RWPE2 (cell line): ENCODE data around the gene SBNO1.

Experiments used
- ATAC-seq: fragments of 200-7000 bp; cut with Tn5 transposase; 3 replicates; pipeline ENCODE4 v1.9.1; 2021; ENCODE audit warnings: low read depth
- DNase-seq: peaks from one replicate; pipeline ENCODE4 v3.0.0-alpha.2; 2020; ENCODE audit warnings: low spot score
- H3K27ac ChIP-seq: fragments of 450-650 bp; 2 replicates; pipeline ENCODE4 v1.5.1; 2017; ENCODE audit warnings: mild to moderate bottlenecking; ENCODE audit not compliant: poor library complexity, severe bottlenecking
- H3K27me3 ChIP-seq: fragments of 250-450 bp; sonication (Bioruptor Pico); 2 replicates; pipeline ENCODE4 v1.5.1; 2021; ENCODE audit warnings: mild to moderate bottlenecking, moderate library complexity; ENCODE audit not compliant: insufficient read depth, poor library complexity, severe bottlenecking
- H3K36me3 ChIP-seq: fragments of 250-450 bp; sonication (Bioruptor Pico); 2 replicates; pipeline ENCODE4 v1.5.1; 2020; ENCODE audit warnings: low read depth, mild to moderate bottlenecking, moderate library complexity
- H3K4me1 ChIP-seq: fragments of 250-450 bp; sonication (Bioruptor Pico); 2 replicates; pipeline ENCODE4 v1.5.1; 2021; ENCODE audit warnings: mild to moderate bottlenecking, moderate library complexity; ENCODE audit not compliant: insufficient read depth, poor library complexity, severe bottlenecking
- H3K4me3 ChIP-seq: fragments of 250-450 bp; sonication (Bioruptor Pico); 2 replicates; pipeline ENCODE4 v1.5.1; 2021; ENCODE audit warnings: mild to moderate bottlenecking, moderate library complexity; ENCODE audit not compliant: severe bottlenecking
- H3K9me3 ChIP-seq: fragments of 250-450 bp; sonication (Bioruptor Pico); 2 replicates; pipeline ENCODE4 v1.5.1; 2021; ENCODE audit warnings: mild to moderate bottlenecking, moderate library complexity; ENCODE audit not compliant: severe bottlenecking
- TF ChIP-seq, protein P1 (sequence below): fragments of 450-650 bp; IDR thresholded peaks from one replicate; pipeline ENCODE4 v1.5.1; 2017; ENCODE audit warnings: mild to moderate bottlenecking, moderate library complexity; ENCODE audit not compliant: poor library complexity, severe bottlenecking

The SBNO1 gene

DNA sequence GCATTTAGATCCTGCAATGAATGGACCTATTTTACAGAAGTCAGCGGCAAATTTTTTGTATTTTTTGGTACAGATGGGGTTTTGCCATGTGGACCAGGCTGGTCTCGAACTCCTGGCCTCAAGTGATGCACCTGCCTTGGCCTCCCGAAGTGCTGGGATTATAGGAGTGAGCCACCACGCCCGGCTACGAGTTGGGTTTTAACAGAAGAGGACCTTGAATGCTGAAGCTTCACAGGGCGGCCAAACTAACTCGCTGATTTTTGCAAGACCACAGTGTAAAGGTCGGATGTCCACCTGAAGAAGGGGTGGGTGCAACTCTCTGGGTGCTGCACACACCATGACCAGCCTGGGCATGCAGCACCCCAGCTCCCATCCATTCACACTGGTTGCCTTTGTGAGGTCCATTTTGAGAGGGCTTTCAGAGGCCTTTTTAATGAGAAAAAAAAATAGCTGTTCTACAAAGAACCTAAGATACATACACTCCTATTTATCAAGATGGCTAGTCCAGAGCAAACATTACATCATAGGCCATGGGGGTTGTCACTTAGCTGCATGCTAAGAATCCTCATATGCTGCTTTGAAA, 71.4 kb downstream of the SBNO1 start:
- no peaks in the 10 kb centered on the region for H3K4me1 ChIP-seq
- TF ChIP-seq, protein P1, sequence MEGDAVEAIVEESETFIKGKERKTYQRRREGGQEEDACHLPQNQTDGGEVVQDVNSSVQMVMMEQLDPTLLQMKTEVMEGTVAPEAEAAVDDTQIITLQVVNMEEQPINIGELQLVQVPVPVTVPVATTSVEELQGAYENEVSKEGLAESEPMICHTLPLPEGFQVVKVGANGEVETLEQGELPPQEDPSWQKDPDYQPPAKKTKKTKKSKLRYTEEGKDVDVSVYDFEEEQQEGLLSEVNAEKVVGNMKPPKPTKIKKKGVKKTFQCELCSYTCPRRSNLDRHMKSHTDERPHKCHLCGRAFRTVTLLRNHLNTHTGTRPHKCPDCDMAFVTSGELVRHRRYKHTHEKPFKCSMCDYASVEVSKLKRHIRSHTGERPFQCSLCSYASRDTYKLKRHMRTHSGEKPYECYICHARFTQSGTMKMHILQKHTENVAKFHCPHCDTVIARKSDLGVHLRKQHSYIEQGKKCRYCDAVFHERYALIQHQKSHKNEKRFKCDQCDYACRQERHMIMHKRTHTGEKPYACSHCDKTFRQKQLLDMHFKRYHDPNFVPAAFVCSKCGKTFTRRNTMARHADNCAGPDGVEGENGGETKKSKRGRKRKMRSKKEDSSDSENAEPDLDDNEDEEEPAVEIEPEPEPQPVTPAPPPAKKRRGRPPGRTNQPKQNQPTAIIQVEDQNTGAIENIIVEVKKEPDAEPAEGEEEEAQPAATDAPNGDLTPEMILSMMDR, result no peak
- peaks cover 60% of the 10 kb centered on the region for H3K36me3 ChIP-seq
- H3K27me3 ChIP-seq, result no peaks in the 10 kb centered on the region
- no peak overlapping the region for H3K4me3 ChIP-seq
- no peak overlapping the region for H3K27ac ChIP-seq
- DNase-seq (no peak), ATAC-seq (no peak)
- no peaks in the 10 kb centered on the region for H3K9me3 ChIP-seq

DNA sequence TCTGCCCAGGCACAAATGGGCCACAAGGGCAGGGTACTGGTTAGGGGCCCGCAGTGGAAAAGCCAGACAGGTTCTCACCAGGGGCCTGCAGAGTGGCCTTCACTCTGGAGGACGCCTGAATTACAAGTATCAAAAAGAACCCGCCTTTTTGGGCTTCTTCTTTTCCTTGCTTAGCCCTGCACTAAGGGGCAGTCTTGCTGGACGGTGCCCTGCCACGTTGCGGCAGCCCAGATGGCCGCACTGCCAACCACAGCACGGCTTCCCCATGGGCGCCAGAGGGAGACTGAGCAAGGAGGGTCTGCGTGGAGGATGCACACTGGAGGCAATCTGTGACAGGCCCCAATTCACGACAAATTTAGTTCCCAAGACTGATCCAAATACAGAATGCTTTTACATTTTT, 74.7 kb downstream of the SBNO1 start:
- Histone ChIP-seq H3K36me3 (peaks cover 33% of the 10 kb centered on the region), H3K4me1 (no peaks in the 10 kb centered on the region), H3K27me3 (no peaks in the 10 kb centered on the region), H3K9me3 (no peaks in the 10 kb centered on the region), H3K27ac (no peak overlapping the region), H3K4me3 (no peak overlapping the region)
- TF ChIP-seq, protein P1, result no peak
- ATAC-seq (no peak), DNase-seq (no peak)

DNA sequence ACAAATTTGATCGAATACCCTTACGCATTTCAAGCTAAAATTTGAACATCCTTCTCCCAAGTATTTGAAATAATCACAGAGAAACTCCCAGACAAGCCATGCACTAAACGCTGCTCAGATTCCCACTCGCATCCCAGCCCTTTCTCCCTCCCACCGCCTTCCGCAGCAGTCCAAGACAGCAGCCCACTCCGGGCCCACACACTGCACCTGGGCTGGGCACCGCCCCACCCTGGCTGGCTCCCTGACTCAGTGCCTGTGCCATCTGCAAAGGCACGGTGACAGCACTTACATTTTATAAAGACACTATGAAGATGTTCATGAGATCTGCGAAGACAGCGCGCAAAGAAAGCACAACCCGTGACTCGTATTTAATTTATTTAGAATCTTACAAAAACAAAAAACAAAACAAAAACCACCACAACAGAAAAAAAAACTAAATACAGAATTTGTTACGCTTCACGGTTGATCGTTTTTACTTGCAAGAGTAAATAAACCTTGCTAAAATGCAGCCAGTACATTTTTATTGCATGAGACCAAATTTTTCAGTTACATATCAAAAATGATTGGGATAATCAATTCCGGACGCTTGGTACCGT, 75.8 kb downstream of the SBNO1 start:
- no peak overlapping the region for H3K27ac ChIP-seq
- ATAC-seq, result no peak
- no peaks in the 10 kb centered on the region for H3K4me1 ChIP-seq
- TF ChIP-seq, protein P1, result no peak
- no peaks in the 10 kb centered on the region for H3K9me3 ChIP-seq
- H3K4me3 ChIP-seq, result no peak overlapping the region
- H3K36me3 ChIP-seq, result peaks cover 23% of the 10 kb centered on the region
- H3K27me3 ChIP-seq, result no peaks in the 10 kb centered on the region
- no peak for DNase-seq

DNA sequence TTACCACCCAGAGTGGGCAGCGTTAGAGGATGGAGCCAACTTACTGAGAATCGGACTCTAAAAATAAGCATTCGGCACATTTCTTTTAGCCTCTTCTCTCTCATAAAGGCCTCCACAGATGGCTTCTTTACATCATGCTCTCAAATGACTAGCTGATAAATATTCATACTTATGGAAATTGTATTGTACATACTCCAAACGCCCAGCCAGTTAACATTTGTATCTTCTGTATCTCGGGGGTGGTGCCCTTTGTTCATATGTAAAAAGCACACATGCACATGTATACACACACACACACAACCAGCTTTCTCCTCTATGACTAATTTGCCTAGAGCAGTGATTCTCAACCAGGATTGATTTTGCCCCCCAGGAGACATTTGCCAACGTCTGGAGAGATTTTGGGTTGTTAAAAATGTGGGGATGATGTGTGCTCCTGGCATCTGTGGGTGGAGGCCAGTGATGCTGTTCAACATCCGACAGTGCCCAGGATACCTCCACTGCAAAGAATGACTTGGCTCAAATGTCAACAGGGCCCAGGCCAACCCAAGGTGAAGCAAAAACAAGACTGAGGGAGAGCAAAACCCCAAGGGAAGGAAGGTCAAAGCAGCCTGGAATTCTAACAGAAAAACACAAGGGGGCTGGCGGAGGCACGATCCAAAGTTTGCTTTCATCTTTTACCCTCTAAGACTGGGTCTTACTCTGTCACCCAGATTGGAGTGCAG, 77.8 kb downstream of the SBNO1 start:
- no peaks in the 10 kb centered on the region for H3K27me3 ChIP-seq

More for the DNA sequence above, 77.8 kb downstream of the SBNO1 start:
- Histone ChIP-seq H3K4me3 (no peak overlapping the region), H3K27ac (no peak overlapping the region), H3K9me3 (no peaks in the 10 kb centered on the region), H3K36me3 (peaks cover 9% of the 10 kb centered on the region; the same call in 1 of the 2 replicates), H3K4me1 (no peaks in the 10 kb centered on the region)
- DNase-seq (no peak), ATAC-seq (no peak)
- TF ChIP-seq, protein P1, result no peak
